Subcutaneous abdominal adipose tissue (tissue), 5 donors: Measurements from ENCODE around the gene ZNF629.
A peak's percentile ranks its signal among the peaks of the same experiment; 100 is the strongest.
"Not testable (repeated sequence)": the region's sequence is repeated elsewhere in the genome, so short reads cannot be mapped to it uniquely, and the experiment has no call there.

Experiments used
- H3K27ac ChIP-seq: one replicate; pipeline ENCODE4 v1.7.0; 2013; ENCODE audit warnings: low read depth, mild to moderate bottlenecking, inconsistent platforms, low read length, moderate library complexity
- H3K27me3 ChIP-seq, 5 donors: one replicate each; pipeline ENCODE4 v1.7.0; 2013; ENCODE audit warnings: low read length in 5 of 5, inconsistent platforms in 1 of 5; ENCODE audit not compliant: control insufficient read depth in 5 of 5, insufficient read depth in 4 of 5
- H3K36me3 ChIP-seq, 5 donors: one replicate each; pipeline ENCODE4 v1.7.0; 2013; ENCODE audit warnings: low read length in 5 of 5; ENCODE audit not compliant: control insufficient read depth in 5 of 5, insufficient read depth in 5 of 5
- H3K4me1 ChIP-seq, 5 donors: one replicate each; pipeline ENCODE4 v1.7.0; 2013; ENCODE audit warnings: low read length in 5 of 5, mild to moderate bottlenecking in 3 of 5, moderate library complexity in 1 of 5; ENCODE audit not compliant: control insufficient read depth in 5 of 5, insufficient read depth in 5 of 5
- H3K4me3 ChIP-seq, 5 donors: one replicate each; pipeline ENCODE4 v1.7.0; 2013; ENCODE audit warnings: low read length in 5 of 5, low read depth in 1 of 5
- H3K9ac ChIP-seq, 5 donors: one replicate each; pipeline ENCODE4 v1.7.0; 2013; ENCODE audit warnings: low read length in 5 of 5, mild to moderate bottlenecking in 4 of 5, moderate library complexity in 3 of 5
- H3K9me3 ChIP-seq, 5 donors: one replicate each; pipeline ENCODE4 v1.7.0; 2013; ENCODE audit warnings: low read length in 5 of 5; ENCODE audit not compliant: control insufficient read depth in 5 of 5
- donor health status: healthy.
- donor health status: healthy.
- donor health status: healthy.
- donor health status: healthy.
- donor health status: healthy.

ZNF629 gene

GRCh38 chr16:30809675-30810074, 22.7 kb upstream of the ZNF629 start:
- H3K27me3 ChIP-seq = not testable (repeated sequence)

DNA sequence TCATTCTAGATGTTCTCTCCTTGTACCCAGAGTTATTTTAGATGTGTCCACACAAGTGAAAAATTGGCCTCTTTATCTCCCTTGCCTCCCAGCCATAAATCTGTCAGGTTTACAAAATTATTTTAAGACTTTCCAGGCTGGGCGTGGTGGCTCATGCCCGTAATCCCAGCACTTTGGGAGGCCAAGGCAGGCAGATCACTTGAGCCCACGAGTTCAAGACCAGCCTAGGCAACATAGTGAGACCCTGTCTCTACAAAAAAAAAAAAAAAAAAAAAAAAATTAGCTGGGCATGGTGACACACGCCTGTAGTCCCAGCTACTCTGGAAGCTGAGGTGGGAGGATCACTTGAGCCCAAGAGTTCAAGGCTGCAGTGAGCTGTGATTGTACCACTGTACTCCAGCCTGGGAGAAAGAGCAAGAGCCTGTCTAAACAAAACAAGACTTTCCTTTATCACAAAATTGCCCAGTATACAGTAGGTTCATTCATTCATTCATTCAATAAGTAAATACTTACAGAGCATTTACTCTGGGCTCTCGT, 22.0 kb upstream of the ZNF629 start:
- not testable (repeated sequence) for H3K9me3 ChIP-seq, H3K9ac ChIP-seq, H3K27me3 ChIP-seq, H3K4me3 ChIP-seq, H3K36me3 ChIP-seq, H3K27ac ChIP-seq
- peaks cover 0 to 30% (median 22%) of the 10 kb centered on the region in 5 donors for H3K4me1 ChIP-seq

More at GRCh38 chr16:30809675-30810074, 22.7 kb upstream of the ZNF629 start:
- not testable (repeated sequence) for H3K36me3 ChIP-seq, H3K9me3 ChIP-seq, H3K4me3 ChIP-seq, H3K9ac ChIP-seq, H3K27ac ChIP-seq
- peaks cover 0 to 38% (median 26%) of the 10 kb centered on the region in 5 donors for H3K4me1 ChIP-seq

GRCh38 chr16:30808146-30808545, 21.1 kb upstream of the ZNF629 start:
- H3K9ac ChIP-seq = no peak overlapping the region
- no peaks in the 10 kb centered on the region for H3K27me3 ChIP-seq
- no peak overlapping the region for H3K27ac ChIP-seq
- no peaks in the 10 kb centered on the region for H3K9me3 ChIP-seq
- no peaks in the 10 kb centered on the region for H3K36me3 ChIP-seq
- peaks cover 0 to 23% (median 18%) of the 10 kb centered on the region in 5 donors for H3K4me1 ChIP-seq
- H3K4me3 ChIP-seq = no peak overlapping the region

GRCh38 chr16:30805370-30806169, 18.6 kb upstream of the ZNF629 start:
- Histone ChIP-seq H3K27ac (peak overlapping the region; percentile 86), H3K9ac (peak overlapping the region; percentile 85 to 97 (median 95)), H3K27me3 (no peaks in the 10 kb centered on the region), H3K36me3 (no peaks in the 10 kb centered on the region), H3K4me3 (peak overlapping the region; percentile 77 to 88 (median 86)), H3K4me1 (peaks cover 0 to 21% (median 18%) of the 10 kb centered on the region in 5 donors), H3K9me3 (no peaks in the 10 kb centered on the region)

GRCh38 chr16:30805056-30805369, 18.0 kb upstream of the ZNF629 start:
- Histone ChIP-seq H3K36me3 (no peaks in the 10 kb centered on the region), H3K9ac (peak overlapping the region; percentile 81 to 97 (median 95)), H3K9me3 (no peaks in the 10 kb centered on the region), H3K4me3 (peak overlapping the region; percentile 70 to 86 (median 84)), H3K4me1 (peaks cover 0 to 21% (median 18%) of the 10 kb centered on the region in 5 donors), H3K27me3 (no peaks in the 10 kb centered on the region), H3K27ac (peak overlapping the region; percentile 86)

DNA sequence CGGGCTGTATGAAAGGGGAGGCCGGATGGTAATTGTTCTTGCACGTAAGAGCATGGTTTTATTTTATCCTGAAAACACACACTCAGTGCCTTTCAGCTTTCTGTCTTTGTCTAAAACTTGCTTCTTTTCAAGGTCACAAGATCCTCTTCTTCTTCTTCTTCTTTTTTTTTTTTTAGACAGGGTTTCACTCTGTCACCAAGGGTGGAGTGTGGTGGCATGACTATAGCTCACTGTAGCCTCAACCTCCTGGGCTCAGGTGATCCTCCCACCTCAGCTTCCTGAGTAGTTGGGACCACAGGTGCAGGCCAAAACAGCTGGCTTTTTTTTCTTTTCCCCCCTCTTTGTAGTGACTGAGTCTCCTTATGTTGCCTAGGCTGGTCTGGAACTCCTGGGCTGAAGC, 15.9 kb upstream of the ZNF629 start:
- H3K4me1 ChIP-seq = peaks cover 0 to 21% (median 18%) of the 10 kb centered on the region in 5 donors
- no peaks in the 10 kb centered on the region for H3K27me3 ChIP-seq
- no peaks in the 10 kb centered on the region for H3K9me3 ChIP-seq
- no peak overlapping the region for H3K4me3 ChIP-seq
- no peaks in the 10 kb centered on the region for H3K36me3 ChIP-seq
- no peak overlapping the region for H3K27ac ChIP-seq
- no peak overlapping the region for H3K9ac ChIP-seq

- H3K4me3 ChIP-seq = no peak overlapping the region
- H3K36me3 ChIP-seq = no peaks in the 10 kb centered on the region
- H3K9me3 ChIP-seq = no peaks in the 10 kb centered on the region
- no peak overlapping the region for H3K27ac ChIP-seq
- H3K9ac ChIP-seq = no peak overlapping the region
- peaks cover 0 to 4% (median 0%) of the 10 kb centered on the region in 5 donors for H3K4me1 ChIP-seq
- no peaks in the 10 kb centered on the region for H3K27me3 ChIP-seq
Measured at GRCh38 chr16:30797670-30798309, 10.8 kb upstream of the ZNF629 start.

- Histone ChIP-seq H3K4me3 (no peak overlapping the region), H3K27ac (no peak overlapping the region), H3K27me3 (no peaks in the 10 kb centered on the region), H3K4me1 (peaks cover 0 to 4% (median 0%) of the 10 kb centered on the region in 5 donors), H3K36me3 (no peaks in the 10 kb centered on the region), H3K9me3 (no peaks in the 10 kb centered on the region), H3K9ac (no peak overlapping the region)
Measured at GRCh38 chr16:30794634-30795033, 7.6 kb upstream of the ZNF629 start.

DNA sequence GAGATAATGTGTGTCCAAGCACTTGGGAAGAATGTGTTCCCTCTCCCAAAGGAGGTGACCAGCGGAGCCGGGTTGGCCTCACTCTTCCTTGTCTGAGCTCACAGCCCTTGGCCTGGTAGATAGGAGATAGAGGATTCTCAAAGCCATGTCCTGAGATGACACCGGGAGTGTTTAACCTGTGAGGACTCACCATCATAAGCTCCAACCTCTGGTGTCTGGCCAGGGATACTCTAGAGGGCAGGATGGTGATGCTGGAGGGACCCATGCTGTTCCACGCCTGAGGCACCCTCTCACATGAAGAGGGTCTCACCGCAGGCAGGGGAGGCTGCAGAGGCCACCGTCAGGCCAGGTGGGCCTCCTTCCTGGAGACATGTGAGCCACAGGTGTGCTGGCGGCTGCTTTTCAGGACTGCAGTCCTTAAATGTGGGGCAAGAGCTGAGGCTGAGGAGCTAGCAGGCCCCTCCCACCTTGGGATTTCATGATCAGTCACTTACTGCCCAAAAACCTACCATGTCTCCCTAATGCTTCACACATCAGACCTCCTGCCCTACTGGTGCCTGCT, 6.6 kb upstream of the ZNF629 start:
- Histone ChIP-seq H3K36me3 (no peaks in the 10 kb centered on the region), H3K9ac (no peak overlapping the region), H3K27ac (no peak overlapping the region), H3K27me3 (no peaks in the 10 kb centered on the region), H3K9me3 (no peaks in the 10 kb centered on the region), H3K4me3 (no peak overlapping the region), H3K4me1 (peaks cover 0 to 4% (median 0%) of the 10 kb centered on the region in 5 donors)
